GM12878 (cell line): Measurements from ENCODE around the gene MIOS. TPM values are rescaled to one million over a fixed set of nuclear protein-coding genes. Genes with fewer than 3 reads are reported as not detected.

ENCODE experiments used
- BMI1 ChIP-seq: fragments of 450-650 bp; IDR thresholded peaks from 2 replicates; pipeline ENCODE4 v1.6.1; 2016; ENCODE audit warnings: mild to moderate bottlenecking, moderate library complexity, borderline replicate concordance
- CREM ChIP-seq: IDR thresholded peaks from 2 replicates; pipeline ENCODE4 v1.6.1; 2014; ENCODE audit warnings: antibody characterized with exemption, low read depth
- ESRRA ChIP-seq: IDR thresholded peaks from 2 replicates; pipeline ENCODE4 v1.6.1; 2012; ENCODE audit warnings: mild to moderate bottlenecking, low read length, improper control_type of control experiment
- ETV6 ChIP-seq, 2 experiments: fragments of 450-650 bp in 1 of 2; IDR thresholded peaks in 1 of 2; conservative IDR thresholded peaks in 1 of 2; 2 replicates each; pipeline ENCODE4 v1.6.1; 2014; ENCODE audit warnings: antibody characterized with exemption in 1 of 2, borderline replicate concordance in 1 of 2, low read depth in 1 of 2, mild to moderate bottlenecking in 1 of 2, moderate library complexity in 1 of 2
- HDGF ChIP-seq: fragments of 450-650 bp; IDR thresholded peaks from 2 replicates; pipeline ENCODE4 v1.6.1; 2016; ENCODE audit warnings: antibody characterized with exemption
- KLF5 ChIP-seq: fragments of 450-650 bp; IDR thresholded peaks from 2 replicates; pipeline ENCODE4 v1.6.1; 2014; ENCODE audit warnings: mild to moderate bottlenecking; ENCODE audit not compliant: partially characterized antibody
- LARP7 ChIP-seq: fragments of 450-650 bp; IDR thresholded peaks from 2 replicates; pipeline ENCODE4 v1.6.1; 2017; ENCODE audit warnings: mild to moderate bottlenecking
- MEF2A ChIP-seq: IDR thresholded peaks from 2 replicates; pipeline ENCODE4 v1.6.1; 2011; ENCODE audit warnings: low read depth, mild to moderate bottlenecking, low read length, moderate library complexity; ENCODE audit not compliant: insufficient read depth
- PAX5 ChIP-seq: IDR thresholded peaks from 2 replicates; pipeline ENCODE4 v1.6.1; 2011; ENCODE audit warnings: low read depth, low read length, borderline replicate concordance
- PML ChIP-seq: IDR thresholded peaks from 2 replicates; pipeline ENCODE4 v1.6.1; 2012; ENCODE audit warnings: low read length, inconsistent platforms
- POLR2A ChIP-seq: IDR thresholded peaks from 2 replicates; pipeline ENCODE4 v1.6.1; 2011; ENCODE audit warnings: low read depth, mild to moderate bottlenecking, low read length
- POLR2AphosphoS2 ChIP-seq: IDR thresholded peaks from 2 replicates; pipeline ENCODE4 v1.6.1; 2011; ENCODE audit warnings: low read depth, mild to moderate bottlenecking, low read length, improper control_type of control experiment, moderate library complexity
- POLR2AphosphoS5 ChIP-seq: IDR thresholded peaks from 2 replicates; pipeline ENCODE4 v1.6.1; 2011; ENCODE audit warnings: mild to moderate bottlenecking, low read length, inconsistent platforms
- RAD21 ChIP-seq: IDR thresholded peaks from 2 replicates; pipeline ENCODE4 v1.6.1; 2011; ENCODE audit warnings: mild to moderate bottlenecking, low read depth, low read length, moderate library complexity; ENCODE audit not compliant: insufficient read depth
- RUNX3 ChIP-seq: IDR thresholded peaks from 2 replicates; pipeline ENCODE4 v1.6.1; 2012; ENCODE audit warnings: low read length, inconsistent platforms
- SMAD5 ChIP-seq: IDR thresholded peaks from 2 replicates; pipeline ENCODE4 v1.6.1; 2016; ENCODE audit warnings: antibody characterized with exemption, low read depth
- SREBF1 ChIP-seq: IDR thresholded peaks from 2 replicates; pipeline ENCODE4 v1.6.1; 2012; ENCODE audit warnings: mild to moderate bottlenecking, low read length
- ZNF24 ChIP-seq: fragments of 450-650 bp; IDR thresholded peaks from 2 replicates; pipeline ENCODE4 v1.6.1; 2017; ENCODE audit warnings: antibody characterized with exemption, mild to moderate bottlenecking
- ZNF384 ChIP-seq: IDR thresholded peaks from 2 replicates; pipeline ENCODE4 v1.6.1; 2012; ENCODE audit warnings: low read depth, mild to moderate bottlenecking, low read length, improper control_type of control experiment, borderline replicate concordance
- polyA plus RNA-seq, 11 experiments: library from polyadenylated mRNA; depleted of rRNA in 4 of 11; unstranded in 6 of 11; stranded (reverse) in 5 of 11; fragments of >200 nt; fragmentation: Nextera tagmentation in 4 of 11; fragmentation: Illumina TruSeq in 1 of 11; extraction: Ambion mirVana in 4 of 11; extraction: Trizol in 1 of 11; gene quantifications; 1 replicate in 1 of 11; 2 replicates in 10 of 11; pipeline versions ENCODE4 v1.2.1 to v1.2.3, GENCODE V29; 2011 to 2016; ENCODE audit warnings: inconsistent platforms in 2 of 11, missing spikeins in 2 of 11, low read depth in 1 of 11
- total RNA-seq, 4 experiments: library from RNA; depleted of rRNA in 3 of 4; stranded (reverse); fragments of >200 nt in 3 of 4; fragmentation: Illumina TruSeq in 1 of 4; extraction: Trizol in 1 of 4; gene quantifications; 2 replicates each; pipeline versions ENCODE4 v1.2.1 to v1.2.3, GENCODE V29; 2013 to 2021
- TF ChIP-seq, protein P1 (sequence below): fragments of 450-650 bp; formaldehyde crosslinking; IDR thresholded peaks from 2 replicates; pipeline ENCODE4 v1.4.0; 2020; ENCODE audit warnings: mild to moderate bottlenecking, moderate library complexity

MIOS gene
- total and polyA plus RNA-seq, 10 of the 15 experiments (the other 5 are each of a cell fraction or from before 2014, with no cell fraction given), result 13.1 to 94.9 (median 54.2) TPM

DNA sequence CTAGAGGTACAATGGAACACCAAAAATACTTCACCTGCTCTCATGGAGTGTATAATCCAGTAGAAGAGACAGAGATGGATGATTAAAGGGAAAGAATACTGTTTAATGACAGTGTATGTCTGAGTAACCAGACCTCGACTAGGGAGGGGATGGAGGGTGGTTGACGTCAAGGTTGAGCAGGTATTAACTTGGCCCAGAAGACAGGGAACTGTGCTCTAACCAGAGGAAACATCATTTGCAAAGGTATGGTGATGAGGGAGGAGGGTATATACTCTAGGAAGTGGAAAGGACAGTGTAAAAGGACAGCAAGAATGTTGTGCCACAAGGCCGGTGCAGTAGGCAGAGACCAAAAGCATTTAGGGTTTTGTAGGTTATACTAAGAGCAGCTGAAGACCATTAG, 2.9 kb downstream of the MIOS start (continued):
- TF ChIP-seq, protein P1, sequence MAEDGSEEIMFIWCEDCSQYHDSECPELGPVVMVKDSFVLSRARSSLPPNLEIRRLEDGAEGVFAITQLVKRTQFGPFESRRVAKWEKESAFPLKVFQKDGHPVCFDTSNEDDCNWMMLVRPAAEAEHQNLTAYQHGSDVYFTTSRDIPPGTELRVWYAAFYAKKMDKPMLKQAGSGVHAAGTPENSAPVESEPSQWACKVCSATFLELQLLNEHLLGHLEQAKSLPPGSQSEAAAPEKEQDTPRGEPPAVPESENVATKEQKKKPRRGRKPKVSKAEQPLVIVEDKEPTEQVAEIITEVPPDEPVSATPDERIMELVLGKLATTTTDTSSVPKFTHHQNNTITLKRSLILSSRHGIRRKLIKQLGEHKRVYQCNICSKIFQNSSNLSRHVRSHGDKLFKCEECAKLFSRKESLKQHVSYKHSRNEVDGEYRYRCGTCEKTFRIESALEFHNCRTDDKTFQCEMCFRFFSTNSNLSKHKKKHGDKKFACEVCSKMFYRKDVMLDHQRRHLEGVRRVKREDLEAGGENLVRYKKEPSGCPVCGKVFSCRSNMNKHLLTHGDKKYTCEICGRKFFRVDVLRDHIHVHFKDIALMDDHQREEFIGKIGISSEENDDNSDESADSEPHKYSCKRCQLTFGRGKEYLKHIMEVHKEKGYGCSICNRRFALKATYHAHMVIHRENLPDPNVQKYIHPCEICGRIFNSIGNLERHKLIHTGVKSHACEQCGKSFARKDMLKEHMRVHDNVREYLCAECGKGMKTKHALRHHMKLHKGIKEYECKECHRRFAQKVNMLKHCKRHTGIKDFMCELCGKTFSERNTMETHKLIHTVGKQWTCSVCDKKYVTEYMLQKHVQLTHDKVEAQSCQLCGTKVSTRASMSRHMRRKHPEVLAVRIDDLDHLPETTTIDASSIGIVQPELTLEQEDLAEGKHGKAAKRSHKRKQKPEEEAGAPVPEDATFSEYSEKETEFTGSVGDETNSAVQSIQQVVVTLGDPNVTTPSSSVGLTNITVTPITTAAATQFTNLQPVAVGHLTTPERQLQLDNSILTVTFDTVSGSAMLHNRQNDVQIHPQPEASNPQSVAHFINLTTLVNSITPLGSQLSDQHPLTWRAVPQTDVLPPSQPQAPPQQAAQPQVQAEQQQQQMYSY (CRISPR knock-in tag), result 0 out of 2 replicates have a peak, but pooled peaks have one; percentile 13
- TF ChIP-seq PML (no peak), BMI1 (0 out of 2 replicates have a peak, but pooled peaks have one; percentile 17), RAD21 (no peak), SMAD5 (0 out of 2 replicates have a peak, but pooled peaks have one; percentile 11), ETV6 (conservative IDR thresholded peaks at IDR 0.05 in 1 of 2, IDR thresholded peaks at IDR 0.05 in 1 of 2; ENCODE audit: borderline replicate concordance in 1 of 2, low read depth in 1 of 2) (no peak), ZNF24 (no peak), CREM (no peak), RUNX3 (peak; percentile 7; the same call in 1 of the 2 replicates), PAX5 (no peak), ZNF384 (no peak), LARP7 (0 out of 2 replicates have a peak, but pooled peaks have one; percentile 29), ESRRA (no peak), POLR2A (peak; percentile 48), POLR2AphosphoS5 (peak; percentile 39), POLR2AphosphoS2 (no peak), HDGF (peak; percentile 68; the same call in 1 of the 2 replicates), KLF5 (no peak), MEF2A (no peak), SREBF1 (no peak)
